Suppressor macrophage (primary cell): ENCODE results near the gene PTGR3.

Experiments
- DNase-seq, 4 experiments: peaks; one replicate each; pipeline ENCODE4 v3.0.0-alpha.2; 2020 to 2022

Gene PTGR3

DNA sequence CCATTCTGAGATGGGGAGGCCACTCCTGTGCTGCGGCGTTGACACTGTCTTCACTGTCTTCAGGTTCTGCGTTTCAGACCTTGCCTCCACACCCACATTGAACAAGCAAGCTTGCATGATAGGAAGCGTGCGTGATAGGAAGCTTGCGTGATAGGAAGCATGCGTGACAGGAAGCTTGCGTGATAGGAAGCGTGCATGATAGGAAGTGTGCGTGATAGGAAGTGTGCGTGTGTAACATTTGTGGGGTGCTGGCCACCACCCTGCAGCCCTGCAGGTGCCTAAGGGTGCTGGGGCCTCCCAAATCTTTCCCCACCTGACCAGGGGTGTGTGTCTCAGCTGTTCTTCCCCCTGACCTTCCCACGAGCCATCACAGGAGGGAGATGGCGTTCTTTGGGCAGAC lies 27.0 kb upstream of the PTGR3 start:
- DNase-seq = peak in 1 of 4 experiments; percentile 17

DNA sequence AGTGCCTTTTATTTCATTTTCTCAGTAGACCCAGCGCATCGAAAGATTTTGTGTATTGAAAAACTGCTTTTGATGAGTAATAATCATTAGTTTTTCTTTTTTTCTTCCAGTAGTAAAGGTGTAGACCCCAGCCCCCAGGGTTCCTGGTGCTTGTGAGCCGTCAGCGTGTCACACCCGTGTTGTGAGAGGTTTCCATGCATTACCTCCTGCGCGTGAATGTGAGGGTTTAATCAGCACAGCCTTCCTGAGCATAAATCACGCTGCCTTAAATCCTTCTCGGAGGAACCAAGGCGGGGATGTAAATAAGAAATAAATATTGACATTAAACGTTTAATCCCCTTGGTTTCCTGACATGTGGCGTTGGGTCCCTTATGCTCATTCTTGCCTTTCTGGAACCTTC lies 26.0 kb upstream of the PTGR3 start:
- no peak for DNase-seq

DNA sequence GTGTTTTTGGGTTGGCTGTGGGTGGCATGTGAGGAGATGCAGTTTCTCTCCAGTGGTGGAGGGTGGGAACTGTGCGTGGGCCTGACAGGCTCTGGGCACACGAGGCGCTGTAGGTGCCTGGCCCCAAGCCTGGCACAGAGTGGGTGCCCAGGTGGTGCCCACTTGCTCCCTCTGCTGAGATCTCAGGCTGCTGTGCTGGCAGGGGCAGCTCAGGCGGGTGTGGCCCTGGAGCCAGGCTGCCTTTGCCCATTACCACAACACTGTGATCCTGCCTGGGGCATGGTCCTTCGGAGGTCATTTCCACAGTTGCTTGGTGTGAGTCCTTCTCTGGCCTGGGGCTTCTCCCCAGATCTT lies 22.1 kb upstream of the PTGR3 start:
- no peak for DNase-seq

DNA sequence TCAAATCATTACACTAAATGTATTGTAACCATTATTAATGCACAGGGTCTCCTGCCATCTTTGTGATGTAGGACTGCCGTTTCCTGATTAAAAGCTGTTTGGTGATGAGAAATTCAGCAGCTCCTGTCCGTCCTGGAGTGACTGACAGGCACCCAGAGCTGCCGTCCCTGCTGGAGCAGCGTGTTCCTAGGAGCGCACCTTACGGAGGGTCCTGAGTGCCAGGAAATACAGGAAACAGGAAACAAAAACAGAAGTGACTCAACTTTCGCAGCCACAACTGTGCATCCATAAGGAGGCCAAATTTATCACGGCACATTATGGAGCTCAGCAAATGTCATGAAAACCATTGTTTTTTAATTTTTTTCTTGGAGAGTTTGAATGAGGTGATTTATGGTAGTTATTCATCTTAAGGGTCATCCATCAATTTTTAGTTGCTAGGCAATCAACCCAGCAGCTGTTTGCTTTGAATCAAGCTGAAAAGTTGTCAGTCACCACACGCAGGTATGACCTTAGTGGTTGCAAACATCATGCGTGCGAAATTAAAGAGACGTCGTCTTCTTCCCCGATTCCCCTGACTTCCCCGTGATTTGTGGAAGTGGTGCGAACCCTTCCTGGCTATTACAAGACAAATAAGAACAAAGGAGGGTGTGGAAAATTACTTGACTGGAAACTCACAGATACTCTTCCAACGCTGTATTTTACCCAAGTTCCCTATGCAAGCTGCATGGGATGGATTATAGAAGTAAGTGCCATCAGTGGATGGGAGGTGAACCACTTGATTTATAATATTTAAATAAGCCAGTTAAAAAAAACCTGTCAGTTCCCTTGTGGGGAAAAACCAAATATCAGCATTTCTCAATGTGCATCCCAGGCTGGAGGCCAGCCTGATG lies 21.5 kb upstream of the PTGR3 start:
- no peak for DNase-seq

DNA sequence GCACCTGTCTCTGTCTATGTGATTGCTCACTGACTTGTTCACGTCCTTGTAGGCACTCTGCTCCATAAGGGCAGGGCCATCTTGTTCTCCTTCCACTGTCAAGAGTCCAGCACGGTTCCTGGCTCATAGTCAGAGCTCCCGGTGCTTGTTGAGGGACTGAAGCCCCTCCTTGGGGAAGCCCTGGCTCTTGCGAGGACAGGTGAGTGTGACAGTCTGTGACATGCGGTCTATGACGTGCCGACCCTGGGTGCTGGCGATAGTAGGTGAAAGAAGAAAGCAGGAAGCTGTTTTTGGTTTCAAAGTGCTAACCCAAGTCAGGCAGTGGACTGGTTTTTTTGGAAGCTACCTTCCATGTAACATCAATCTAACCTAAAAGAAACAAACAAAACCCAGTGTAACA lies 20.5 kb upstream of the PTGR3 start:
- DNase-seq = no peak

DNA sequence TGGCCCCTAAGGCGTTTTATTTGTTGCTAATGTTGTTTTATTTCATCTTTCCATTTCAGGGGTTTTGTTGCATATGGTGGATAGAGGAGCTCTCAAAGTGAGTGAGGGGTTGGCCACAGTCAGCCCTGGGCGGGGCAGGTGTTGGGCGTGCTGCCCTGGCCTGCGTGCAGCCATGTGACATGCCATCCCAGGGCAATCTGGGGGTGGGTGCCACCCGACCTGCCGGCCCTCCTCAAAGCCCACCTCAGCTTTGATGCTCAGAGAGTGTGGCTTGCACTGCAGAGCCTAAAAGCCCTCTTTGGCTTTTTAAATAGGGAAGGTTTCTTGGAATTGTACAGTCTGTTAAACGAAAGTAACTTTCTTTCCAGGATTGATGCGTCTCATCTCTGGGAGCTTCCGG lies 20.0 kb upstream of the PTGR3 start:
- DNase-seq = no peak

DNA sequence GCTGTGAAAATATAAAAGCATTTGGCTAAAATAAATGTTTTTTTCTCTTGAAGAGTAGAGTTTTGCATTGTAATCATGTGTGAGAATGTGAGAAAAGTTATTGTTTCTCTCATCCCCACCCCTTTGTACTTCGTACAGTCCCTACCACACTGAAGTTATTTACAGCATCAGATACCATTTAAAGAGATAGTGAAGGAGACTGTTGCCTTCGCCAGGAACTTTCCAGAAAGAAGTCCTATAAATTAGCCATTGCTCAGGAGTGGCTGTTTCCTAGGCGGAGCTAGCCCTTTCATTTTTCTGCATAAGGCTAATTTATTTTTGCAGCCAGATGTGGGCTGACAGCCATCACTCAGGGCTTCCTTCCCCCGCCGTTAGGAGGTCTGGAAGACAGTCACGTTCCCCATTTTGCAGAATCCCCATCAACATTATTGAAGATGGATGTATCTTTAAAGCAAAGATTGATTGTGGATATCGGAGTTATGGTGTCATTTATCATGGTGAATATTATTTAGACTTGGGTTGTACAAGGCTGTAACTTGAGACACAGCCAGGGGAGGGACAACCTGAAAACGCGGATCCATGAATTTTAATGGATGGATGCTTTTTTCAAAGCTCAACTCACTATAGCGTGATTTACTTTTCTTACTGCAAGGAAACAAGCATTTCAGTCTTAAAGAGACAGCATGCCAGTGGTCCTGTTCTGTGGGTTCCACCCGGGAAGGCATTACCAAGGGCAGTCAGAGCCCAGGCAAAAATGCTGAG lies 18.8 kb upstream of the PTGR3 start:
- no peak for DNase-seq

DNA sequence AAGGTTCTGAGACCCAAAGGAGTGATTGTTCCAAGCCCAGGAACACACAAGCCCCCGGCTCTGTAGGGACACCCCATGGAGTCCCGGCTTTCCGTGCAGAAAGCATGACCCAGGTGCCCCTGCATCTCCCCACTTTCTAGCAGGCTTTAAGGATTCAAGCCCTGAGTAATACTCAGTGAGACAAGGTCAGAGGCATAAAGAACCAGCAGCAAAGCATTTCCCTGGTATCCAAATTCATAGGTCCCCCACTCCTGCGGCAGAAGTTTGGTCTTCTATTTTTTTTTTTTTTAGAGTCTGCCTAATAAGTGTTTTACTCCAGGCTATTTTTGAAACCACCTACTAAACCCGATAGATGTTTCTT lies 18.0 kb upstream of the PTGR3 start:
- no peak for DNase-seq

DNA sequence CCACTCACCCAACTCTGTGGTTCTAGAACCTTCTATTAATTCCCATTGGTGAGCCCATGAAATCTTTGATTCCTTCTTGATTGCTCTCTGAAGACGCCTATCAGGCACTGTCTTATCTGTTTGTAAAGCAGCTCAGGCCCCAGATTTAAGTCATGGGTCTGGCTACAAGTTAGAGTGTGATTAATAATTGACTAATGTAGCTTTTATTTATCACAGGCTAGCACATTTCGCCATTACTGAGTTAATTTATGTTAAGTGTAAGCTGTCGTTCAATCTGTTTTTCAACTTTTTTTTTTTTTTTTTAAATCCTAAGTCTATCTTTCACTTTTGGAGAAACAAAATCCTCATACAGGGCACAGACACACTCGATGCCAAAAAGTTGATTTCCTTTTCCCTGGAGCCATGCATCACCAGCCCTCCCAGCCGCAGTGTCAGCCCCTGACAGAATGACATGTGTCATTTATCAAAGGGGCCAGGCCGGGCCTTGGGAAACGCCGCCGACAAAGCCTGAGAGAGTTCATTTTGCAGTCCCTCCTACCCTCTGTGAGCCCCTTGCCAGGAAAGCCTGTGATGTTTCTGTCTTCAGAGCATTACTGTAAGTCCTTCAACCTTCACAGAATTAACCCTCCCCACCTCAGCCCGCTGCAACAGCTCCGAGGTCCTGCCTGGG lies 17.5 kb upstream of the PTGR3 start:
- DNase-seq = no peak

DNA sequence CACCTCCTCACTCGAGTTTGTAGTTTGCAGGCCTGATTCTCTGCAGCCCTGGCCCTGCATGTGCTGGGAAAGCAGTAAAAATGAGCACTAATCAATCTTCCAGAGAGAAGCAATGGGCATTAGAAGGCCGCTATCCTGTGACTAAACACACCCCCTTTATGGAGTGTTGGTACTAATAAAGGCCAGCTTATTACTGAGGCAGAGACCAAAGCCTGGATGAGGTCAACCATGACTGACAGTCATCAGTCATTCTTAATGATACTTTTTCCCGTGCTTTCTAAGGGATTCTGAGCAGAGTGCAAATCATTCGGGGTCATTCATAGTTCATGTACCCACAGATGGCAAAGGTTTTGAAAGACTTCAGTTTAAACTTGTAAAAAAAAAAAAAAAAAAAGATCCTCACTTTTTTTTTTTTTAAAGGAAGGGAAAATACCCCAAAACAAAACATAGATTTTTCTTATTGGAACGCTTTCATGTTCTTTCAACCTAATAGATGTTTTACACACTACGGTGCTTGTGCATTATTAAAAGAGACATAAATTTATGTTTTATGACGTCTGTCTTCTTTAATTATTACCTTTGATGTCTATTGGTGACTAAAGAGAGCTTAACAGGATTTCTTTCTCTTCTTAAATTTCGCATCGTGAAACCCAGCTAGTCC lies 14.9 kb upstream of the PTGR3 start:
- DNase-seq = peak in 3 of 4 experiments; percentile 26 to 71 (median 48)

DNA sequence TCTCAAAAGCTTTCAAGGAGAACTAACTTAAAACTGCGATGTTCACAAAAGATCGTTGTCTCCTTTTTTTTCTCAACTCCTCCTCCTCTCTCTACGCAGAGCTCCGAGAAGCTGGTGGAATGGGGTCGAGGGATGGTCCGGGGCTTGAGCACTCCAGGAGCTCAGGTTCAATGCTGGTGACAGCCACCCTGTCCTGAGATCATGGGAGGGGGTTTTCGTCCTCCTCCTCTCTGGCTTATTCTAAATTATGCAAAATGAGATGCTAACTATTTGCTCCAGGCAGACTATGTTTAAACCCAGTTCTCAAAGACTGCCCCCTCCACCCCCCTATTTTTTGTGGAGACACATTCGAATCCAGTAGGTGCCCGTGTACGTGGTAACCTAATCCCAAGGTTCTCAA lies 13.5 kb upstream of the PTGR3 start:
- no peak for DNase-seq

DNA sequence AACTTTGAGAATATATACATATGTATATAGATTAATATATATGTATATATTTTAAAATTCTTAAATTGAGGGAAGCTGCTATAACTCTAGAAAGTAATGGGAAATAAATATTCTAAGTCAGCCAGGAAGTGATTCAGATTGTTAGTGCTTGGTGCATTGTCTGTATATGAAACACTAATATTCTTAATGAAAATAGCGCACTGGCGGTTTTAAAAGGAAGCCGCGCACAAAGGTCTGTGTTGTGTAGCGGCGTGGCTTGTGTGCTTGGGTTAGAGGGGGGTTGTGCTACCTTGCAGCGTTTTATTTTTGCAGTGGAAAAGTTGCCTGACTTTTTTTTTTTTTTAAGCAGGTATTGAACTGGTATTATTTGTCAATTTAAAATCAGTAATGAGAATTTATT lies 13.0 kb upstream of the PTGR3 start:
- no peak for DNase-seq

DNA sequence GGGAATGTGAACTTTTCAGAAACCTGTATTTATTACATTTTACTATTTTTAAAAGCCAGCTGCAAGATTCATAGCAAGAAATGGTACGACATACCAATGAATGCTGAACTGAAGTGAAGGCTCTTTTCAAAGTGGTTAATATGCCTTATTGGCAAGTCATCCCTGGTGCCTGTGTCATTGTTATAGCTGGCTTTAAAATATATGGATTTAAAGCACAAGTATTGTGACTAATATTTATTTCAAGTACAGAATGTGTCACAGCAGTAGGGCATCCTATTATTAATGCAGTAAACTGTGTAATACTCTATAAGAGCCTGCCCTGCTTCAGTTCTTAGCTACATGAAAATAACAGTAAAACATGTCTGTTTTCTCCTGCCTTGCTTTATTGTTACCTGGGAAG lies 12.5 kb upstream of the PTGR3 start:
- no peak for DNase-seq

DNA sequence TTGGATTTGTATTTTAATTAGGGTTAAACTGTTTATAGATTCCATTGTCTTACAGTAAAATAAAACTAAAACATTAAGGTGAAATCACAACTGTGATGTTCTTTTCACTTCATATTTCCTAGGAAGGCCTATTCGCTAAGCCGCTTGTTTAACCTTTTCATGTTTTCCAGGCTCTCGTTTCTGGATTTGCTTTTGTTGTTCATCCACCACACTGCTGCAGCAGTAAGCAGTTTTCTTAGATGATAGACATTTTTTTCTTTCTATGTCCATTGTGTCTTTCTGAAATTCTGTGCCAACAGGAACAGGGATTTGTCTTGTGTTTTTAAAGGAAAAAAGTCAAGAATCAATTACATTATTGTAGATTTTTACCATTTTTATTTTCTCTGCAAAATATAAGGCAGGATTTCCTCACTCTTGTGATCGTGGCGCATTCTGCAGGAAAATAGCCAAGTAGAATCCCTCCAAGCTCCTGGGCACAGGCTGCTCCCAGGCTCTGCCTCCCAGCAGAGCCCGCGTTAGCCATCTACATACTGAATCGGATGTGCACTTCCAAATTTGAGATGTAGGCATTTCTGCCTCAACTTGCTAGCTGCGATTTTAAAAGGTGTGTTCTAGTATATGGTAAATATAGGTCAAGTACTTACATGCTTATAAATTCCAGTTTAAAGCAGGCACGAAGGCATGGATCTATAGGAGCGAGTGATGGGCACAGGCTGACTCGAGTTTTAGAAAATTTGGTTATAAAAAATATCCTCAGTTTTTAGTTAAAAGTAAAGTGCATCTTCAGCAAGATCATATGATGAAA lies 11.8 kb upstream of the PTGR3 start:
- no peak for DNase-seq

DNA sequence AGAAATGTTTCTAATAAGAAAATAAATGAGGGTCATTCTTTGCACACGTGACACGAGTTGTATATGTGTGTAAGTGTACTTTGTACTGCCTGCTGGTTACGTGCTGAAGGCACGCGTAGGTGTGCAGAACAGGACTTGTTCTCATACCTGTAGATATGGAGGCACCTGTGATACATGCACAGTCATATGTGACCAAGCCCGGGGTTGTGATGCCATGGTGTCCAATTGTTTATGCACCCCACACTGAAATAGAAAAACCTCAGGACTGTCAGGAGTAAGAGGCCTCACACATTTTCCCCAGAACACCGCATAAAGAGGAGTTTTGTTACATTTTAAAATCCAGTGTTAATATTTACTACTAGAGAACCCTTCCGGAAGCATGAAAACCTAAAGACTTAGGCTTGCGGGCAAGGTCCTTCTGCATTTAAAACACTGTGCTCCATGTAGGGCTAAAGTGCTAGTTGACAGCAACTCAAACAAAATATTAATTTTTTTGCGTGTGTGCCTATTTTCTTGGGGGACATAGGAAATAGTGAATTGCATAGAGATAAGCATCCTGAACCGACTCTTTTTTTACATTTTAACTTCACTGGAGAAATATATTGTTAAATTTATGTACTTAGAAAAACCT lies 10.9 kb upstream of the PTGR3 start:
- no peak for DNase-seq

DNA sequence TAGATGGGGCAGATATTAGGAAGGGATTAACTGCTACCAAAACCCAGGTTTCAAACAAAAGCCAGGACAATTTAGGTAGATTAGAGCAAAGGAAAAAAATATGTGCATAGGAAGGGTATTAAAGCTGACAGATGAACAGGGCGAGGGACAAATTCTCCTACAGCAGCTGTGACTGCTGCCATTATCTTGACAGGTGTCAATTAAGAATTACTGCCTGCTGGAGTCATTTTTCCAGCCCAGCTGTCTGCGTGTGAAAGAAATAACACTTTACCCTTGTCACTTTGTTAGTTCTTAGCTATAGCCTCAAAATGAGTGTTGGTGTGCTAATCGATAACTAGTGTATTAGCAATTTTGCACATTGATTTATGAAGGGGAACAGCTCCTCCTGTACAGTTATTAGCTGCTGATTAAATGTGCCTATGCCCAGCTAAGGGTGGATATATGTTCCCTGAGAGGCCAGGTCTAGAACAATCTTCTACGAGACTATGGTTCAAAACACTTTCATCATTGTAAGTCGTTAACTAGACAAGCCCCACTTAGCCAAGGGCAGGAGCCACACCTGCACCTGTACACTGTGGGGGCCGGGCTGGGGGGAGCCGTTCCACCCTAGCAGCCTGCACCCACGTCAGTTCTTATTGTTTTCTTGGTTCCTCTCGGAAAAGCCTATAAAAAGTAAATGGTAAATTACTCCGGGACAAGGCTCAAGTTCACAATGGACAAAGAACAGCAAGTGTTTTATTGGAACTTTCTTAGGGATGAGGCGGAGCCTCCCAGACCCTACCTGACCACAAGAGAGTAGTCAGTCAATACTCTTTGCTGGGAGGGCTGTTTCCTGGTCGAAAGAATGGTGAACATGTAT lies 9.4 kb upstream of the PTGR3 start:
- DNase-seq = no peak

DNA sequence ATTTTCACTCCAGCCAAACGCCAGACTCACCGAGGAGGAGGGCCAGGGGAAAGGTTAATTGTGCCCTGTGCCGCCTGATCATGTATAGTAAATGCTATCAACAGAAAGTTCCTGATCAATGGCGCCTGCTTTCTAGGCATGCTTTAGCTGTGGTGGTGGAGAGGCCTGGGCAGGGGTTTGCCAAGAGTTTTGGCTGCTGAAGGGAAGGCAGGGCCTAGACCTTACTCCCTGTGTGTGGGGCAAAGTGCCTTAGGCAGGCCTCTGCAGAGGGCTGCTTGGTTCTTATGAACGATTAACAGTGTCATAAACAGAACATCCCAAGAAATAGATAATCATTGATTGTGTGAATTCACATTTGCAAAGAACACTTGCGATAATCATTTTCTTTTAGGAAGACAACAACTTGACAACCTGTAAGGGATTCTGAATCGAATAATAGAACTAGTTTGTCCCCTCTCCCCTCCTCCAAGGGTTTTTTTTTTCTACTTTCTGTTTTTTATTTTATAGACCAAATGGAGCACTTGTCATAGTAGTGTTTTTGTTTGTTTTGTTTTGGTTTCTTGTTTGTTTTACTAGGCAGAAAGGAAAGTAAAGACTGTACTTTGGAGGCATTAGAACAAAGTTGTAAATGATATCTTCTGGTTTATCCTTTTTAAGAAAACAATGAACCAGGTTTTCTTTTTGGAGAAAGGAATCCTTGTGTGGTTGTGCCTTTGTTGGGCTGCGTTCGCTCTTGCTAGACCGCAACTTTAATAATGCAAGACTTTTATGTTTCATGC lies 8.2 kb upstream of the PTGR3 start:
- DNase-seq = no peak

DNA sequence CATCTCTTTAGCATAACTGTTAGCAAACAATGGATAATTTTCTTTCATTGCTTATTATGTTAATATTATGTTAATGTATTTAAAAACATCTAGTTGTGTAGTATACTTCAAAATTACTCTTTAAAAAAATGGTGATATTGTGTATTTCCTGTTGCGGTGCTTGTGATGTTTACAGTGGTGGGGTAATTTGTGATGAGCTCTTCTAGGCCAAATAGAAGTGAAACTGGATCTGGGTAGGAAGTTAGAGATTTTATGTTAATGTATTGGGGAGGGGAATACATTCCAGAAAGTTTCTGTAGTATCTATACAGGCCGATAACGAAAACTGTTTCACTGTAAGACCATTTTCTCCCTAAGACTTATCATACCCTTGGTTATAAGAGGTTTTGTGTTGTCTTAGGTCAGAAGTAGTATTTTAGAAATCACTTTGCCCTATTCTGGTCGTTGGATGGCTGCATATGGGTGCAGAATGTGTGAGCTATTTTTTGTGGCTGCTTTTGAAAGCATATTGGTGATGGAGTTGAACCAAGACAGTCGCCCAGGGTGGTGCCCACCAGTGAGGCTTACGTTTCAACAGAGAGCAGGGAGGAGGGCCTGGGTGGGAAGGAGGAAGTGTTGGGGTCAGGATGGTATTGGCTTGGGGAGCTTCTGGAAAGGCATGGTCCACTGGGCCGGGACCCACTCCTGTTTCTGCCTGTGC lies 7.4 kb upstream of the PTGR3 start:
- DNase-seq = peak in 2 of 4 experiments; percentile 42 to 56

DNA sequence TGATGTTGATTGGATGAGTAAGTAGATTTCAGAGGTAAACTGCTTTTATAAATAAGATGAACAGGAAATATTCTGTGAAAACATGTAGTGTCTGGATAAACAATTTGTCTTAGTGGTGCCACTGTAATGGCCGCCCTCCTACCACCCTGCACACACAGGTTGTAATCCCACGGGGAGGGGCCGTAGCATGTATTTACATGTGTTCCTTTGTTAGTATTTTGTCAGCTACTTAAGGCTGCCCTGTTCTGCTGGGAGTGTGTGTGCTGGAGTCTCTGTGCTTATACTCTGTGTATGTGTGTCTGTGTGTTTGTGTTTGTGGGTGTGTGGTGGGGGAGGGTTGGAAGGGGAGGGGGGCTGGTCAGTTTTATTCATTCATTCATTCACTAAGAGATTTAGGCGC lies 6.7 kb upstream of the PTGR3 start:
- no peak for DNase-seq
